ENCODE data around the gene TTYH1. TPM values are rescaled to one million over a fixed set of nuclear protein-coding genes. Genes with fewer than 3 reads are reported as not detected.

The TTYH1 gene
- polyA plus RNA-seq, 3 donors: 6.2 to 7.0 (median 6.9) TPM

- no peak for DNase-seq (ENCODE audit: low read depth in 3 of 3, low spot score in 2 of 3)
Measured at GRCh38 chr19:54391589-54392061, 23.6 kb upstream of the TTYH1 start.

GRCh38 chr19:54392105-54392504 is 23.2 kb upstream of the TTYH1 start:
- DNase-seq (ENCODE audit: low read depth in 3 of 3, low spot score in 2 of 3): no peak

GRCh38 chr19:54393381-54393780 is 21.9 kb upstream of the TTYH1 start:
- no peak for DNase-seq (ENCODE audit: low read depth in 3 of 3, low spot score in 2 of 3)

- no peak for DNase-seq (ENCODE audit: low read depth in 3 of 3, low spot score in 2 of 3)
Measured at GRCh38 chr19:54395685-54396084, 19.6 kb upstream of the TTYH1 start.

- no peak for DNase-seq (ENCODE audit: low read depth in 3 of 3, low spot score in 2 of 3)
Measured at GRCh38 chr19:54399189-54399588, 16.1 kb upstream of the TTYH1 start.

GRCh38 chr19:54400913-54401312 is 14.4 kb upstream of the TTYH1 start:
- no peak for DNase-seq (ENCODE audit: low read depth in 3 of 3, low spot score in 2 of 3)

GRCh38 chr19:54403054-54403453 is 12.2 kb upstream of the TTYH1 start:
- DNase-seq (ENCODE audit: low read depth in 3 of 3, low spot score in 2 of 3): no peak

GRCh38 chr19:54405628-54406027 is 9.6 kb upstream of the TTYH1 start:
- DNase-seq (ENCODE audit: low read depth in 3 of 3, low spot score in 2 of 3): no peak

GRCh38 chr19:54407780-54408179 is 7.5 kb upstream of the TTYH1 start:
- no peak for DNase-seq (ENCODE audit: low read depth in 3 of 3, low spot score in 2 of 3)

- DNase-seq (ENCODE audit: low read depth in 3 of 3, low spot score in 2 of 3): no peak
Measured at GRCh38 chr19:54408456-54409026, 6.7 kb upstream of the TTYH1 start.

GRCh38 chr19:54411033-54411432 is 4.2 kb upstream of the TTYH1 start:
- DNase-seq (ENCODE audit: low read depth in 3 of 3, low spot score in 2 of 3): no peak

- no peak for DNase-seq (ENCODE audit: low read depth in 3 of 3, low spot score in 2 of 3)
Measured at GRCh38 chr19:54412877-54413276, 2.4 kb upstream of the TTYH1 start.

GRCh38 chr19:54414156-54414555 is 1.1 kb upstream of the TTYH1 start:
- no peak for DNase-seq (ENCODE audit: low read depth in 3 of 3, low spot score in 2 of 3)

- no peak for DNase-seq (ENCODE audit: low read depth in 3 of 3, low spot score in 2 of 3)
Measured at GRCh38 chr19:54415901-54416673, 823 bp downstream of the TTYH1 start.

- DNase-seq (ENCODE audit: low read depth in 3 of 3, low spot score in 2 of 3): no peak
Measured at GRCh38 chr19:54416695-54417491, 1.6 kb downstream of the TTYH1 start.

GRCh38 chr19:54418030-54418929 is 3.0 kb downstream of the TTYH1 start:
- no peak for DNase-seq (ENCODE audit: low read depth in 3 of 3, low spot score in 2 of 3)

- DNase-seq (ENCODE audit: low read depth in 3 of 3, low spot score in 2 of 3): no peak
Measured at GRCh38 chr19:54418930-54419800, 3.9 kb downstream of the TTYH1 start.

GRCh38 chr19:54420068-54420382 is 4.8 kb downstream of the TTYH1 start:
- no peak for DNase-seq (ENCODE audit: low read depth in 3 of 3, low spot score in 2 of 3)

- no peak for DNase-seq (ENCODE audit: low read depth in 3 of 3, low spot score in 2 of 3)
Measured at GRCh38 chr19:54420383-54421168, 5.3 kb downstream of the TTYH1 start.

Data from right renal cortex interstitium (tissue), 3 donors.